Pulmonary artery endothelial cell (primary cell): Measurements from ENCODE around the gene CADPS. TPM values are rescaled to one million over a fixed set of nuclear protein-coding genes. Genes with fewer than 3 reads are reported as not detected.

Experiments
- DNase-seq: peaks from one replicate; pipeline ENCODE4 v3.0.0-alpha.2; 2011; ENCODE audit warnings: low read depth, low spot score
- total RNA-seq: library from RNA; depleted of rRNA; stranded (reverse); fragments of >200 nt; gene quantifications from 2 replicates; pipeline ENCODE4 v1.2.3, GENCODE V29; 2014

The CADPS gene
- total RNA-seq, 1 donor from 2014 or later = not detected

DNA sequence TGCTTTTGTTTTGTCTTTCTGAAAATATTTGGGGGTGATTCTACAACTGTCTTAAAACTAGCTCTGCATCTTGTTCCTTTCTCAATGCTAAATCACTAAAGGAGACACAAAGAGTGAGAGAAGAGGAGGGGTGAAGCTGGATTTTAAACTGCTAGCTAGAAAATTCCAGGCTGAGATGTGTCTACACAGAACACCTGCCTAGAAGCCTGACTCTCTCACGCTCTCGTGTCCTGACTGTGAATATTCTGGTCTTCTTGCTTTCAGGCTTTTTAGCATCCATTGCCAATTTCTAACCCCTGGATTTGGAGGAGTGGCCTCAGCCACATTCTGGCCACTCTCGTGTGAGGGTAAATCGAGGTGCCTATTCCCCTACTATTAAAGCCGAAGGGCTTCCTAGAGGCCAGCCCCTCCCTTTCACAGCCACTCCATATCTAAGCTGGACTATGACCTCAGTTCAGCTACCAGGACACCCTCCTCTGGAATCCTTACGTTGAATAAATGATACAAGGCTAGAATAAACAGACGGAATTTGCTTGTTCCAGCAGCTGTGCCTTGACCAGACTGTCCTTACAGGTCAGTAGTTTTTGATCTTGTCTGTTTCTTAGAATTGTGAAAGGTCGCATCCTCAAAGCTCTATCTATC lies 353.6 kb downstream of the CADPS start:
- no peak for DNase-seq

DNA sequence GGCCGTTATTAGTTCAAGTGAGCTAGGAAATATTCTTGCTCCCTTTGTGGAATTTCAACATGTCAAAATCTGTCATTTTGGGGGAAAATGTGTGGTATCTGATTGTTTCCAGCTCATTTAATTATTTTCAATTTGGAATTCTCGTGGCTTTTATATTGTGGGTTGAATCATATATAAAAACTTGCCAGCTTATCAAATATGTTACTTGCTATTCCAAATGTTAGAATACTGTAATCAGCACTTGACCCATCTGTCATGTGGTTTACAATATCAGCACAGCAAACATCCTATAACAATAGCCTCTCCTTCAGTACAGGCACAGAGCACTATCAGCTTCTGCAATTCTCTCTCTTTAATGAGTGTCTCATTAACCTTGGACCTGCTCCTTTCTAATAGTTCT lies 371.7 kb downstream of the CADPS start:
- DNase-seq = no peak

DNA sequence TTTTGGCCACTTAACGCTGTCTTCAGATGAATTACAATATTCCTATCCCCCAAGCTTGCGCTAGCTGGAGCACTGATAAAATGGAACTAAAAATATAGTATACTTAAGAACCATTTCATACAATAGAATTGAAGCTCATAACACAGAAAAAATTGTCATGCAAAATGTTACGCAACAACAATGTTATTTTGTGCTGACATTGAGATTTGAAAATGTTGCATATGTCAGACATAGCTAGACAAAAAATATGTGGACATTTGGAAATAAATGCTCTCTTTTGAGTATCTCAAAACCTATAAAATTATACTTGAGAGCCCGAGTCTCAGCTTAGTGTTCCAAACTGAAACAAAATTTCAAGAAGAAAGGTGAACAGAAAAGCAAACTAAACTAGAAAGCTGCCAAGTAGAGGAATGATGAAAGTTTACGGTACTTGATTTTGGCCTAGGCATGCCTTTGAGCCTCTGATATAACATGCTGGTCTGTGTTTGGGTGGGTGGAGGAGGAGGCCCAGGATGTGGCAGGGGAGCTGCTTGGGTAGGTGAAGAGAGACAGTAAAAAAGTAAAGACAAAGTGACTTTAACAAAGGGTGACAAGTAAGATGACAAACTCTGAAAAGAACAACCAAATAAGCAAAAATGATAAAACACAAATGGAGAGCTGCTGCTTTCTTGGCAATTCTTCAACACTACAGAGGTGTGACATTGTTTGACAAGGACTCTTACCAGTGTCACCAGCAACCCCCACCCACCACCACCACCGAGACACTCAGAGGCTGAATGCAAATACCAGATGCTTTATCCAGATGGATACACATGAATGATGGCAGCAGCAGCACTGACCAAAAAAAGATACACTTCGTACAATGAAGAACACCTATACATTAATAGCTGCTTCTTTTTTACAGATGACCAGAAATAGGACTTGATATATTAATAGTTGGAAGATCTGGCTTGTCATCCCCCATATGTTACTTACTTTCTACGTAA lies 372.6 kb downstream of the CADPS start:
- no peak for DNase-seq

DNA sequence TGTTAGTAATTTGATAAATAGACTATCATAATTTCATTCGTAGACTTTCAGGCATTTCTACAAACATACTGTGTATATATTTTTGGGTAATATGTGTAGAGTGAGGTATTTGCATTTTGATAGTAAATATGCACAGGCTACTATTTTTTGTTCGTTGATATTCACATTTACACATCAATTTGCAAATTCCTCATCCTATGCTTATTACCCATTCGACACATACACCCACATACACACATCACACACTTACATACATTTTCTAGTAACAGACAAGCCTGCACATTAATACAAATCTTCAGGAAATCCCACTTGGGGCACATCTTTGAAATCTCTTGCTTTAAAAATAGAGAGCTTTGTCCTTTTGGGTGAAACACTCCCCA lies 373.9 kb downstream of the CADPS start:
- no peak for DNase-seq

DNA sequence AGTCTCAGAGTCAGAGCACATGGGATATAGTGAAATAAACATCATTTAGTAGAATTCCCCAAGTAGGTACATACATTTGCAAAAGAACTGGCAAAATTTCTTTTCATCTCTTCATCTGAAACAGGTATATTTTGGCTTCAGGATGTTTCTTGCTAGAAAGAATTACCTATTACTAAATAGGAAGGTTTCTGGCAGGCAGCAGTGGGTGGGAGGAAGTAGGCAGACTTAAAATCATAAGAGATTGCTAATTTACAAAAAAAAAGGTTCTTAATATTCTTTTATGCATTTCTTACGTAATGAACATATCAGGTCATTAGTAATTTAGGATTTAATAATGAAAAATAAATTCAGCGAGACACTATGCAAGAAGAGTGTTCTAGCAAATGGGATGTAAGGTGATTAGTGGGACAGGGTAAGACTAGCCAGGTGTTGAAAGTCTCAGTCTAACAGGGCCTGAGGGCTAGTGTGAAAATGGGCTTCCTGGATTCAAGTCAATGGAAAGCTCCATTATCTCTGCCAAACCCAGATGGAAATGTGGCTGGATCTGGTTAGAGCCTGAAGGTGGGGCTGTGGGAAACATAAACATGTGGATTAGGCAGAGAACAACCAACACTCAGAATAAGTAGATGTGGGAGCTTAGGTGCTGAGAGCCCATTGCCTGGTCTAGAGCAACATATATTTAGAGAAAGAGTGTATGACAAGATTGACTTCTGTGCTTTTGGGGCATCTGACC lies 374.5 kb downstream of the CADPS start:
- DNase-seq = no peak

DNA sequence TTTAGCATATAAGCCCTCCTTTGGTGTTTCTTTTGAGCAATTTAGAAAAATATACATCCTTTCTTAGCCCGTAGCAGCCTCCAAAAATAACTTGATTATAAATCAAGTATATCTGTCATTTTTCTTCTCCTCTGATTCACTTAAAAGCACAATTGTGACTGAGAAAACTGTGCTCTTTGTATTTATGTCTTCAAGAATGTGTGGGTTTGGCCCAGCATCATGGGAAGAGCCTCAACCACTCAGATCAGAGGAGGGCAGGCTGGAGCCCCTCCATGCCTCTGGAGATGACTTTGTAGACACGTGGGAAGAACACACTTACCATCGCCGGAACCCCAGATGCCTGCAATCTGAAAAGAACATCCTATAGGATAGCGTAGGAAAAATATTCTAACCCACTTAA lies 378.1 kb downstream of the CADPS start:
- DNase-seq = no peak

DNA sequence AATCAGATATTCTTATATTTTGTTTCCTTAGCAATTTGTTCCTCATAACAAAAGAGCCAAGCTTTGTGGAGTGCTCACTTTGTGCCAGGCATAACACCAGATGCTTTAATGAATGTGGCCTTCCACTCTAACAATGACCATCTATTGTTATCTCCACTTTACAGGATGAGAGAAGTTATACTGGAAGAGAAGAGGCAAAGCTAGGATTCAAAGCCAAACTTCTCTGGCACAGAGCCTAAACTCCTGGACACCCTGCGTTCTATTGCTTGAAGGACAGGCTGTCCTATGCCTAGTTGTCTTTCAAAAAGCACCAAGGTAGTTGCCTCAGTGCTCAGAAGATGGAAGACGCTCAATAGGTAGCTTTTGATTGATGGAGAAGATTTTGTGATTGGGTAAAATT lies 378.7 kb downstream of the CADPS start:
- DNase-seq = no peak

DNA sequence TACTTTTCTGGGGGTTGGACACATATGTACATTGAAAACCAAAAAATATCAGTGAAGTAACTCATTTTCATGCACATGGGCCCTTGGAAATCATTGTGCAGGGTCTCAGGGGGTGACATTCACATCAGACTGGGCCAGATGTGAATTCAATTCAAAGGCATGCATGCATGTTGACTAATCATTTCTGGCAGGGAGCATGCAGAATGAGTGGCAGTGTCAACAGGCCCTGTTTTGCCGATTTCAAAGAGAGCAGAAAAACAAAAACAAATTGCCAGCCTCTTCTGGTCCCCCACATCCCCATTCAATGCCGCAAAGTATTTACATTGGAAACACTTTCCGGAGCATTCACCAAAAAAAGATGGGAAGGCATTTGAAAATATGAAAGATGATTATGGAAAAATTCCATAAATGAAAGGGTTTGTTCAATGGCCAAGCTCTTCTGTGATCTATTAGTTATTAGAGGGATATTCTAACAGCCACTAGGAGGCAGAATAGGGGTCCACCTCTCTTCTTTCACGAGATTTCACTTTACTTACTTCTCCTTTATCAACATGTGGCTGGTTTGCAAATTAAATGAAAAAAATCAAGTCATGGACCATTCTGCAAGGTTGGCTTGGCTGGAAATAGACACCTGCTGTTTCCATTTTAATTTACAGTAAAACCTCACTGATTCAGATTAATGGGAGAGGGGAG lies 382.0 kb downstream of the CADPS start:
- DNase-seq = no peak

DNA sequence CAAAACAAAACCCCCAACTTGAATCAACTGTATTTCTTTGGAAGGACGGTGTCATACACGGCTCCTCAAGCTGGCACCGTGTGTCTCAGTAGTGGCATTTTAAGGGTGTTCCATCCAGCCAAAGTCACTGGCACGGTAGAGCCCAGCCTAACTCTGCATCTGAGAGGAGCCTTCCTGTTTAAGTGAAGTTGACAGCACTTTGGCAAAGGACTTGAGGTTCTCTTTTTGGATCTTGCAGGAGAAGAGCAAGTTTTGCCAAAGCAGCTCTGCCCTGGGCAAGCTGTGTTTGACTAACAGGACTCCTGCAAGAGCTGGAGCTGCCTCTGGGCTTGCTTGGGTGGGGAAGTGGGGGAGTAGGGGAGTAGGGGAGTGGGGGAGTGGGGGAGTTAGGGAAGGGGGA lies 392.3 kb downstream of the CADPS start:
- DNase-seq = no peak

DNA sequence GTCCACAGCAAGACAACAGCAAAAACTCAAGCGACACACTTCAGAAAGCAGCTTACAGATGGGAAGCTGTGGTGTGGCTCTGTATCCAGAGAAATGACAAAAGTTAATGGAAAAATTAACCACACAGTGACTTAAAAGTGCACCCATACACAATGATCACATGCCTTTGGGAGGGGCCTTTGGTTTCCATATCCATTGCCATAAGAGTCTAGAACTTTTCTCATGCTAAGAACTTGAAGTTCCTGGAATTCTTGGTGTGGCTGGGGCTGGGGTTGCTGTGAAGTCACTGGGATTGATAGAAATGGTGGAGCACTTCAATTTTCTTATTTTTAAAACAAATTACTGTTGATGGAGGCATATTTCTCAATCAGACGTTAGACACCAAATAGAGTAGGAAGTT lies 393.3 kb downstream of the CADPS start:
- DNase-seq = no peak

DNA sequence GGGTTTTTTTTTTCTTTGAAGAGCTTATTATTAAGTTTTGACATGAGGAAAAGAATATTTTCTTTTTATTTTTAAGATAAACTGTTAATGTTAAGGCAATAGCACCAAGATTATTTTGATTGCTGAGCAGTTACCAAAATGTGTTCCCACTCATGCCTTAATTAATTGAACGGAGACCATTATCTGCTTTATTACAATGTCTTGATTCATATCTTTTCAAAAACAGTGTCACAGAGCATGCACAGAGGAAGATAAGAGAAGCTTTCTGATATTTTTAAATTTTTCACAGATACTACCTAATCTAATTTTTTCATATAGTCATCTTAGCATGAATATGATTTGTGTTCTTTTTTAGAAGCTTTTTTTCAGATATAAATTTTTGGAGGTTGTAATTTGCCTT lies 395.2 kb downstream of the CADPS start:
- DNase-seq = no peak

DNA sequence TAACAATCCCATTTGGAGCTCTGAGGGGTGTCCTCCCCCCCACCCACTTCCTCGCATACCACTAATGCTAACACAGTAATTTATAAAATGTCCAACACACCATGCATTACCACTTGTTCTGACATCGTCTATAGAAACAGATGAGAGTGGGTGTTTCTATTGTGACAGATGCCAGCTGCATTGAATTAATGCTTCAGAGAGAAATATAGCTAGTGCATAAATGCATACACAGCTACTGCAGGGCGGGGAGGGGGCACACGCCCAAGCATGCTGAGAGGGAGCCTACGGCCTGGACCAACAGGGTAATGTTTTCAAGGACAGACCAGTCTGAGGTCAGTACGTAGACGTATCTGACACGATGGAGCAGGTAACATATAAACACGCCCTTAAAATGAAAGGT lies 395.9 kb downstream of the CADPS start:
- DNase-seq = no peak

DNA sequence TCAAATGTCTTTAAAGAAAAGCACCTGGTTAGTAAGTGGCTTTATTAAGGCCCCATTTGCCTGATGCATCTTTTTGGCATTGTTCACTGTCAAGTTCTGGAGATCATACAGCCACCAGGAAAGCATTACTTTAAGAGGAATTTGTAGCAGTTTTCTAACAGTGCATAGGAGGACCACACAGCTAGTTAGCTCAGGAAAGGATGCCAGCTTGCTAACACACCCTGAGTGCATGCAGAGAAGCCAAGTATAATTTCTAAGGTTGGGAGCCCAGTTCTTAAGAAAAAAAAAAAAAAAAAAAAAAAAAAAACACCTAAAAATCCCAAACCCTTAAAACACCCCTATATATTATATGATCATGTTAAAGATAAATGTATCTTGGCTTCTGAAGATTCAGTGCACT lies 399.9 kb downstream of the CADPS start:
- DNase-seq = no peak

DNA sequence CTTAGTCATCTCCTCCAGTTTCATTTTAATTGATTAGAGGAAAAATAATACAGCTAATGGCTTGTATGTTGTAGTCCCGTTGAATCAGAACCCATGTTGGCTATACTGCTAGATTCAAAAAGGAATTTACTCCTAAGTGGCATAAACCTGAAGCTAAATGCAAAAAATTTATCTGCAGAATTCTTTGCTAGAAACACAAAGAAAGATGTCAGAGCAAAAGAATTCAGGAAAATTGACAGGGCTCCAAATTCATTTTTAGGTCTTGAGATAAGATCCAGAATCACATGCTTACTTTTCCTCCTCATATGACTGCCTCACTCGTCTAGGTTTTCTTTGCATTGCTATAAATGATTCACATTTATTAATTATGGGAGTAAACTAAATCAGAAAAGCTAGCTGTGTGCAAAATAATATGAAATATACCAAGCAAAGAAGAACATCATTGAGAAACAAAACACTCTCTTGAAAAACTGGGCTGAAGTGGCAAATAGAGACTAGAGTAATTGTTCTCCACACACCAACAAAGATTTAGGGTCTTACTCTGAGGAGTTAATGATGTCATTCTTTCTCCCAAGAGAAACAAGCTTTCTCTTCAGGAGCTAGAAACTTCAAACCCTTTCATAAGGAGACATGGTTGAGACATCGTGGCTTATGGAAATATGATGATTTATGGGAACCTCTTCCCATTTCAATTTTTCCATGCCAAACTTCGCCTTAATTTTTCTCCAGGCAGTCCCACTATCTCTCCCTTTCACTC lies 407.1 kb downstream of the CADPS start:
- DNase-seq = no peak

DNA sequence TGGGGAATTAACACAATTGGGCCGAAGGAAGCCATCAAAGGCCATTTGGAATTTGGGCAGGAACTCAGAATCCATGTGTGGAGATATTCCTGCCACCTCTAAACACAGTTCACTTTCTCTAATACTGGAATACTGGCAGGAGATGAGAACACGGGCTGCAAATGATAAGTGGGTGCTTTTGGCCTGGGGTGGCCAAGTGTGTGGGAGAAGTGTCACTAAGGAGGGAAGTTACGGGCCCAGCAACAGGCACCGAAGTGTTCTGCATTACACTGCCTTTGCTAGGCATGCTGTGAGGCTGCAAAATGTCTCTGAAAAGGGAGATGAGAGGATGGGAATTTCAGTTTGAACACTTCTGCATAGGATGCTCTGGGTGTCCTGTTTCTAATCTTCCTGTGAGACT lies 412.4 kb downstream of the CADPS start:
- no peak for DNase-seq

DNA sequence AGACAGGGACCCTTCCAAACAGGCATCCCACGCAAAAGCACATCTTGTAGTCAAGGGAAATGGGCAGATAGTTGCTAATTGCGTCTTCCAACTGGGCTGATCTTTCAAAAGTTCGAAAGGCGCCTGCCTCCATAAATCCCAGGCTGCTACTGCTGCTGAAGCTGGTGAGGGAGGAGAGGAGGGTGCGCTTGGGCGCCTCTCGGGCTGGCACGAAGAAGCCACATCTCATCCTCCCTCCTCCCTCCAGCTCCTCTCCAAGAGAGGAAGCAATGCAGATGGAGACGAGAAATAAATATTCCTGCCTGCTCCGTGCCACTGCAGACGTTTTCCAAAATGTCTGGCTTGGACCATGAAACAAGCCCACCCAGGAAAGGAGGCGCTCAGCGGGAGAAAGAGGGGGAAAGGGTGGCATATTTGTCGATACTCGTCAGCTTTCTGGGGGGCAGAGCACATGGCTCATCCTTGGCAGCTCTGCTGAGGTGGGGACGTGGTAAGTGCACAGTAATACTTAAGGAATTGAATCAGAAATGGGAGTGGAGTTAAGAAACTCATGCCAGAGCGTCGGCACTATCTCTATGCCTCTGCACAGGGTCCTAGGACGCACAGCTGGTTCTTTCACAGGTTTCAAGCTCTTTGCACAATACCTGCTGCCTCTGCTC lies 413.0 kb downstream of the CADPS start:
- no peak for DNase-seq

DNA sequence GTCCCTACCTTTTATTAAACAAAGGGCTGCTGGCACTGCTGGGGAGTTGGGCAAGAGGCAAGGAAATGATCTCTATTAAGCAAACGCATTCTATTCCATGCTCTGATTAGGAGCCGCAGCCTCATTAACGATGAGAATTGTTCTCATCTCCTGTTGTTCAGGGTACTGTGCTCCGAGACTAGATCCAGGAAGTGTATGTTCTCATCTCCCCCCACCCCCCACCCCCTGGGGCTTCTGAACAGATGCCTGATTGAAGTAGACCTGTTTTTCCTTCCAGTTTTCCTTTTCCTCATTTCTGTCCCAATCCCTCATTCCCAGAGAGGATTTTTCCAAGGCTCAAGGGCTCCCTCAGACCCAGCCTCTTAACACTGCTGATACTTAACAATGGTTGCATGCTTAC lies 420.3 kb downstream of the CADPS start:
- DNase-seq = no peak

DNA sequence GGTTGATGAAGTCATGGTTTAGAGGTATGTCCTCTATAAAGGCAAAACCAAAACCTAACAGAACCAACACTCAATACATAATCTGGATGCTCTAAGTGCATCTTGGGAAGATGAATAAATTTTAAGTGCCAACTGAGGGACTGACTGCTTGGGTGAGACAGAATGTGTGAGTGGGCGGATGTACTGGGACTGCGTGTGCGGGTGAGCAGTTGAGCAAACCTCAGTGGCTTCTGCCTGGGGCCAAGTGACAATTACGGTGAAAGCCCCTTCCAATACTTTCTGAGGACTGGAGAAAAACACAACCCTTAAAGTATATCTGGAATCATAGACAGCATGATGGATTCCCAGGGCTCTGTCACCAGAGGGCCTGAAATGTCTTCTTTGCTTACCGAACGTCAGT lies 421.8 kb downstream of the CADPS start:
- DNase-seq = no peak

DNA sequence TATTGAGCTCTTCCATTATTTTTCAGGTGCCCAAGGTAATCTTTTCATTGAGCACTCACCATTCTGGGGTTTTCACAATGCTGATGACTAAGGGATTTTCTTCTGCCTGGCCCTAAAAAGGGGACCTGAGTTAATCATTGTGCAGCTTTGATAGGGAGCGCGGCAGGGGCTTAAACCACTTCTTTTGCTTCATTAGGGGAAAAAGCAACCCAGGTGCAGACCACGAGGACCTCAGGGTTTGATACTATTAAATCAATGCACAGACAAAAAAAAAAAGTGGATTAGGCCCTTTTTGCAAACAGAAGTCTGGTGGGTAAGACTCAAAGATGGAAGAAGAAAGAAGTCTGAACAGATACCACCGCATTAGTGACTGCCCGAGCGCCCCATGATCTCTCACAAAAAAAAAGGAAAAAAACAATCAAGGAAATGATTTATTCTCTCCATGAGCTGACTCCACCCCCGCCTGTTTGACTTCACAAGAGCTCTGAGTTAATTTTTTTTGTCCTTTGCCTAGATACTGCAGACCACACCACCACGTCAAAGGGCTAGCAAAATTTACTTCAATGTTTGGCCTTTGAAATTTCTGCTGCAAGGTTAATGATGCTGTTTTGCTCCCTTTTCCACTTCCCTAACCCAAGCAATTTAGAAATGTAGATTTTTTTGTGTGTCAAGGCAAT lies 423.9 kb downstream of the CADPS start:
- no peak for DNase-seq
